K562 treated with DMSO at 1 percent for 24 hours (cell line): ENCODE results near the gene OR8G5. TPM values are rescaled to one million over a fixed set of nuclear protein-coding genes. Genes with fewer than 3 reads are reported as not detected.

Experiments
- total RNA-seq: library from RNA; unstranded; fragments of 300-600 nt; gene quantifications from 2 replicates; pipeline ENCODE4 v1.2.3, GENCODE V29; 2022; ENCODE audit warnings: low read depth; ENCODE audit not compliant: insufficient read depth

Gene OR8G5, protein sequence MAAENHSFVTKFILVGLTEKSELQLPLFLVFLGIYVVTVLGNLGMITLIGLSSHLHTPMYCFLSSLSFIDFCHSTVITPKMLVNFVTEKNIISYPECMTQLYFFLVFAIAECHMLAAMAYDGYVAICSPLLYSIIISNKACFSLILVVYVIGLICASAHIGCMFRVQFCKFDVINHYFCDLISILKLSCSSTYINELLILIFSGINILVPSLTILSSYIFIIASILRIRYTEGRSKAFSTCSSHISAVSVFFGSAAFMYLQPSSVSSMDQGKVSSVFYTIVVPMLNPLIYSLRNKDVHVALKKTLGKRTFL
- 0.44 and 1.7 TPM in 2 replicates for total RNA-seq

DNA sequence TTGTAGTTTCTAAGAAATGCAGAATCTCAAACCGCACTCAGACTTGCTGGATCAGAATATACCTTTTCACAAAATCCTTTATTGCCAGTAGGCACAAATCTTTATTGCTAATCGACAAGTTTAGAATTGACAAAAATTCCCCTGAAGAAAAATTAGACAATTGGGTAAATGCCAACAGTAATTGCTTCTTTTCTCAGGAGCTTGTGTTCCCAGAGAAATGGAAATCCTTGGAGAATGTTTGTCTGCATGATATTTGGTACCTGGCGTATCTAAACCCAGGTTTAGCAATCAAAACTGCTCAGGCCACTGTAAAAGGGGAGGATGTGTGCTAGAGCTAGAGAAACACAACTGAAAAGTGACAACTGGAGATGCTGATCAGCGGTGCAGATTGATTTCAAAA lies at the start of gene OR8G5:
TSS of gene OR8G5 (plus strand) at position 301 of the 400 bp plus-strand sequence. CDS start 8,556 bp downstream, outside the sequence.

DNA sequence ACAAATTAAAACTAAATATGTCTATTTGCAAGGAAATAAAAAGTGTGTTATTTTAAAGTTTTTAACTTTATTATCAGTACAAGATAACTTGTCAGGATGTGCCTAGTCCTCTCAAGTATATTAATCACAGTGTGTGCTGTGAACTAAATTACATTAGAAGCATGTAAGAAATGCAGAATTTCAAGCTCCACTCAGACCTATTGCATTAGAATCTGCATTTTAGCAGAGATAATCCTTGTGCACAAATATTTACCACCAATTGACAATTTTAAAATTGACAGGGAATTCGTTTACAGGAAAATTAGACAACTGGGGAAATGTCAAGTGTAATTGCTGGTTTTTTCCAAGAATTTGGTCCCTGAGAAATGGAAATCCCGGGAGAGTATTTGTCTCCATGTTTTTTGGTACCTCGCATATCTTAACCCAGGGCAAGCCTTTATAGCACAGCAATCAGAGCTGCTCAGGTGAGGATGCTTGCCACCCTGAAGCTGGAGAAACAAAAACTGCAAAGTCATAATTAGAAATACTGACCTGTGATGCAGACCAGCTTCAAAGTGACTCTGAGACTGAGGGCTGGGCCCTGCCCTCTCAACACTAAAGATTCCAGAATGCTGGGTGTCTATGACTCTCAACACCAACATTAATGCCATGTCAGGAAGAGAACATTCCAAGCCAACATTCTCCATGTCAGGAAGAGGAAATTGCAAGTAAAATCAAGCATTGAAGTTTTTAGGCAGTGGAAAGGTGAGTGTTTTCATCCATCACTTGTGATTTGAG lies 15.4 kb upstream of the OR8G5 start, which contains the start of gene OR8G1:
TSS of gene OR8G1 (plus strand) at position 475 of the 777 bp plus-strand sequence. CDS start 8,581 bp downstream, outside the sequence.

DNA sequence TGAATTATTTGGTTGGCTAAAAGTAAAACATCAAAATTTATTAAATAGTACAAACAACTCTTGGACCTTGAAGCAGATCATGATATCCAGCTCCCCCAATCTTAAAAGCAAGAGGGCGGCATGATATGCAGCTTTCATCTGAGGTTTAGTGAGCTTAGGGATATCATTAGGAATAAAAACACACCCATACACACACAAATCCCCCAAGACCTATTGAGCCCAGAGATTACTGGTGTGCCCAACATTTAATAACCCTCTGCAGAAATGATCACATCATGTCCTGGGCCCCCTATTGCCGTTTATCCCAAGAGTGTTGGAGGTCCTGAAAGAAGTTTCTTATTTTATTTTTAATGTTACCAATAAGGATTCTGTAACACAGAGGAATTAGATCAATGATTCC lies 57.7 kb downstream of the OR8G5 start, which contains the start of gene OR8D1:
TSS of gene OR8D1 (minus strand) at position 101 of the 400 bp plus-strand sequence. CDS start 3,183 bp downstream, outside the sequence.

Other genes starting within 250 kb of the OR8G5 start
- gene OR10G4, start 243.4 kb upstream of the OR8G5 start, total RNA-seq = not detected in 2 replicates
- gene OR10G9, start 233.4 kb upstream of the OR8G5 start, total RNA-seq = not detected in 2 replicates
- gene OR10G8, start 229.6 kb upstream of the OR8G5 start, total RNA-seq = not detected in 2 replicates
- gene OR10G7, start 215.1 kb upstream of the OR8G5 start, total RNA-seq = not detected in 2 replicates
- 16.7 and 17.6 TPM in 2 replicates for gene VWA5A, start 140.9 kb upstream of the OR8G5 start, total RNA-seq
- gene OR10D3, start 73.0 kb upstream of the OR8G5 start, total RNA-seq = not detected in 2 replicates
- gene OR8G1, start 15.3 kb upstream of the OR8G5 start, total RNA-seq = not detected in 2 replicates
- not detected in 2 replicates for gene OR8D1, start 57.6 kb downstream of the OR8G5 start, total RNA-seq
- gene OR8D2, start 63.8 kb downstream of the OR8G5 start, total RNA-seq = not detected in 2 replicates
- gene OR8B2, start 128.1 kb downstream of the OR8G5 start, total RNA-seq = not detected in 2 replicates
- not detected in 2 replicates for gene OR8B3, start 142.6 kb downstream of the OR8G5 start, total RNA-seq
- gene OR8B4, start 168.5 kb downstream of the OR8G5 start, total RNA-seq = not detected in 2 replicates
- not detected in 2 replicates for gene OR8B8, start 189.3 kb downstream of the OR8G5 start, total RNA-seq